Small intestine (tissue), 7 donors: Measurements from ENCODE around the gene PAQR7. TPM values are rescaled to one million over a fixed set of nuclear protein-coding genes. Genes with fewer than 3 reads are reported as not detected.

ENCODE experiments used
- DNase-seq, 2 donors: peaks; one replicate each; pipeline versions ENCODE4 v3.0.0 to v3.0.0-alpha.2; 2013
- FAIRE-seq: peaks from 2 replicates; lab custom pipeline; 2012; peaks lifted over from hg19 to GRCh38; lab: Jason Lieb, UNC
- H3K27ac ChIP-seq, 3 donors: one replicate each; pipeline ENCODE4 v1.5.1; 2013; ENCODE audit warnings: low read length in 2 of 3, mild to moderate bottlenecking in 2 of 3, control low read depth in 1 of 3, inconsistent platforms in 1 of 3, low read depth in 1 of 3, moderate library complexity in 1 of 3
- H3K27me3 ChIP-seq, 3 donors: one replicate each; pipeline ENCODE4 v1.6.1; 2013; ENCODE audit warnings: low read length in 3 of 3, inconsistent platforms in 1 of 3; ENCODE audit not compliant: control insufficient read depth in 3 of 3, insufficient read depth in 3 of 3
- H3K36me3 ChIP-seq, 3 donors: one replicate each; pipeline ENCODE4 v1.6.1; 2013; ENCODE audit warnings: low read length in 3 of 3, inconsistent platforms in 1 of 3, low read depth in 1 of 3, mild to moderate bottlenecking in 1 of 3, moderate library complexity in 1 of 3; ENCODE audit not compliant: control insufficient read depth in 3 of 3, insufficient read depth in 2 of 3
- H3K4me1 ChIP-seq, 3 donors: one replicate each; pipeline ENCODE4 v1.6.1; 2013; ENCODE audit warnings: low read length in 2 of 3, inconsistent platforms in 1 of 3, low read depth in 1 of 3, mild to moderate bottlenecking in 1 of 3, moderate library complexity in 1 of 3; ENCODE audit not compliant: control insufficient read depth in 3 of 3, insufficient read depth in 2 of 3
- H3K4me3 ChIP-seq, 3 donors: one replicate each; pipeline ENCODE4 v1.5.1; 2013; ENCODE audit warnings: low read length in 3 of 3, control low read depth in 1 of 3, inconsistent platforms in 1 of 3, low read depth in 1 of 3, mild to moderate bottlenecking in 1 of 3, moderate library complexity in 1 of 3
- H3K9me3 ChIP-seq, 2 donors: one replicate each; pipeline ENCODE4 v1.6.1; 2013; ENCODE audit warnings: low read depth in 1 of 2, low read length in 1 of 2; ENCODE audit not compliant: control insufficient read depth in 2 of 2, insufficient read depth in 1 of 2
- WGBS, 3 donors: extraction: QIAGEN DNeasy Blood & Tissue Kit; methylation state at CpG; one replicate each; pipeline ENCODE4 v1.1.7; 2013; 5-methylcytosine and 5-hydroxymethylcytosine counted together
- polyA plus RNA-seq, 4 donors: library from polyadenylated mRNA; stranded (reverse) in 3 of 4; unstranded in 1 of 4; fragments of 200-250 nt in 3 of 4; fragments of 120-200 nt in 1 of 4; gene quantifications; one replicate each; pipeline versions ENCODE4 v1.2.1 to v1.2.3, GENCODE V29; 2013
- donor health status: healthy with polysubstance abuse.
- donor health status: control.
- donor health status: control.
- donor health status: Bipolar disorder and iron deficiency.
- donor health status: healthy.

PAQR7 gene
- polyA plus RNA-seq, 4 donors, result 10.2 to 53.9 (median 27.2) TPM

GRCh38 chr1:25818569-25818968 is 56.9 kb downstream of the PAQR7 start:
- peaks cover 0 to 53% (median 0%) of the 10 kb centered on the region in 3 donors for H3K36me3 ChIP-seq
- peaks cover 0 to 31% (median 0%) of the 10 kb centered on the region in 3 donors for H3K4me1 ChIP-seq
- H3K9me3 ChIP-seq, result no peaks in the 10 kb centered on the region
- peak overlapping the region; percentile 88 to 95 (median 93) for H3K27ac ChIP-seq
- H3K27me3 ChIP-seq, result no peaks in the 10 kb centered on the region
- 16 to 54% (median 37%) methylated on average over 6 of the region's 6 CpGs for WGBS, 3 donors
- no peak for FAIRE-seq
- DNase-seq, result peak; percentile 67 to 85
- H3K4me3 ChIP-seq, result peak overlapping the region in 2 of 3 donors; percentile 77 to 82

- 23 to 46% (median 45%) methylated on average over 6 to 8 of the region's 8 CpGs for WGBS, 3 donors
- H3K27ac ChIP-seq, result peak overlapping the region; percentile 88 to 95 (median 93)
- FAIRE-seq, result no peak
- peak; percentile 32 to 54 for DNase-seq
- H3K9me3 ChIP-seq, result no peaks in the 10 kb centered on the region
- H3K4me3 ChIP-seq, result no peak overlapping the region
- H3K27me3 ChIP-seq, result no peaks in the 10 kb centered on the region
- H3K36me3 ChIP-seq, result peaks cover 0 to 53% (median 0%) of the 10 kb centered on the region in 3 donors
- peaks cover 0 to 31% (median 0%) of the 10 kb centered on the region in 3 donors for H3K4me1 ChIP-seq
Measured at GRCh38 chr1:25817840-25818501, 57.5 kb downstream of the PAQR7 start.

GRCh38 chr1:25816112-25816718 is 59.3 kb downstream of the PAQR7 start:
- Histone ChIP-seq H3K9me3 (no peaks in the 10 kb centered on the region), H3K36me3 (peaks cover 0 to 60% (median 0%) of the 10 kb centered on the region in 3 donors), H3K4me3 (no peak overlapping the region), H3K27me3 (no peaks in the 10 kb centered on the region), H3K4me1 (peaks cover 0 to 24% (median 0%) of the 10 kb centered on the region in 3 donors), H3K27ac (no peak overlapping the region)
- FAIRE-seq, result no peak
- 87 to 88% (median 87%) methylated on average over 15 of the region's 15 CpGs for WGBS, 3 donors
- DNase-seq, result no peak

GRCh38 chr1:25815208-25816111 is 60.0 kb downstream of the PAQR7 start:
- H3K36me3 ChIP-seq, result peaks cover 0 to 67% (median 0%) of the 10 kb centered on the region in 3 donors
- H3K4me1 ChIP-seq, result peaks cover 0 to 19% (median 0%) of the 10 kb centered on the region in 3 donors
- no peaks in the 10 kb centered on the region for H3K27me3 ChIP-seq
- WGBS, 3 donors, result 90 to 93% (median 92%) methylated on average over 21 to 24 of the region's 24 CpGs
- DNase-seq (no peak), FAIRE-seq (no peak)
- H3K27ac ChIP-seq, result no peak overlapping the region
- no peaks in the 10 kb centered on the region for H3K9me3 ChIP-seq
- H3K4me3 ChIP-seq, result no peak overlapping the region

- peaks cover 0 to 75% (median 0%) of the 10 kb centered on the region in 3 donors for H3K36me3 ChIP-seq
- H3K27me3 ChIP-seq, result no peaks in the 10 kb centered on the region
- 86 to 93% (median 91%) methylated on average over 7 of the region's 7 CpGs for WGBS, 3 donors
- H3K9me3 ChIP-seq, result no peaks in the 10 kb centered on the region
- DNase-seq, result no peak
- FAIRE-seq, result no peak
- H3K27ac ChIP-seq, result no peak overlapping the region
- H3K4me1 ChIP-seq, result peaks cover 0 to 19% (median 0%) of the 10 kb centered on the region in 3 donors
- H3K4me3 ChIP-seq, result no peak overlapping the region
Measured at GRCh38 chr1:25814549-25815087, 60.9 kb downstream of the PAQR7 start.

GRCh38 chr1:25813734-25814471 is 61.6 kb downstream of the PAQR7 start:
- Histone ChIP-seq H3K27me3 (no peaks in the 10 kb centered on the region), H3K4me3 (no peak overlapping the region), H3K4me1 (peaks cover 0 to 16% (median 0%) of the 10 kb centered on the region in 3 donors), H3K36me3 (peaks cover 0 to 82% (median 0%) of the 10 kb centered on the region in 3 donors), H3K9me3 (no peaks in the 10 kb centered on the region), H3K27ac (no peak overlapping the region)
- FAIRE-seq (no peak), DNase-seq (no peak)
- WGBS, 3 donors, result 81 to 86% (median 85%) methylated on average over 24 of the region's 24 CpGs

GRCh38 chr1:25813071-25813733 is 62.3 kb downstream of the PAQR7 start:
- H3K27me3 ChIP-seq, result no peaks in the 10 kb centered on the region
- H3K27ac ChIP-seq, result no peak overlapping the region
- FAIRE-seq (no peak), DNase-seq (no peak)
- H3K4me3 ChIP-seq, result no peak overlapping the region
- H3K9me3 ChIP-seq, result no peaks in the 10 kb centered on the region
- H3K36me3 ChIP-seq, result peaks cover 0 to 89% (median 0%) of the 10 kb centered on the region in 3 donors
- WGBS, 3 donors, result 80 to 83% (median 82%) methylated on average over 11 of the region's 11 CpGs
- peaks cover 0 to 9% (median 0%) of the 10 kb centered on the region in 3 donors for H3K4me1 ChIP-seq
